ENCODE data around the gene DMRTC2. TPM values are rescaled to one million over a fixed set of nuclear protein-coding genes. Genes with fewer than 3 reads are reported as not detected.

DMRTC2 gene
- total and polyA plus RNA-seq, 3 donors from 2014 or later = 23.1 to 71.0 (median 55.3) TPM

DNA sequence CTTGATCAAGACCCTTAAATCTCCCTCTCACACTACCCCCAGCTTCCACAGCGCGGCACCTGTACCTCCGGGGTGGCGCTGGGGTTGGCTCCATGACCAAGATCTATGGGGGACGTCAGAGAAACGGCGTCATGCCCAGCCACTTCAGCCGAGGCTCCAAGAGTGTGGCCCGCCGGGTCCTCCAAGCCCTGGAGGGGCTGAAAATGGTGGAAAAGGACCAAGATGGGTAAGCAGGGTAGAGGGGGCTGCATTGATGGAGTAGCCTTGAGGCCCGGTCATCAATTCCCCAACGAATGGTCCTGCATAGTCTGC lies 24.1 kb downstream of the DMRTC2 start:
- WGBS, 2 donors = 85 to 87% methylated on average over 12 of the region's 12 CpGs
- H3K4me3 ChIP-seq = no peak overlapping the region
- H3K27me3 ChIP-seq = no peaks in the 10 kb centered on the region
- intact Hi-C loops (cut with DNase I; ENCODE audit: low total_unique reads) = no loop called here
- no peaks in the 10 kb centered on the region for H3K9me3 ChIP-seq
- TF ChIP-seq, protein P1, sequence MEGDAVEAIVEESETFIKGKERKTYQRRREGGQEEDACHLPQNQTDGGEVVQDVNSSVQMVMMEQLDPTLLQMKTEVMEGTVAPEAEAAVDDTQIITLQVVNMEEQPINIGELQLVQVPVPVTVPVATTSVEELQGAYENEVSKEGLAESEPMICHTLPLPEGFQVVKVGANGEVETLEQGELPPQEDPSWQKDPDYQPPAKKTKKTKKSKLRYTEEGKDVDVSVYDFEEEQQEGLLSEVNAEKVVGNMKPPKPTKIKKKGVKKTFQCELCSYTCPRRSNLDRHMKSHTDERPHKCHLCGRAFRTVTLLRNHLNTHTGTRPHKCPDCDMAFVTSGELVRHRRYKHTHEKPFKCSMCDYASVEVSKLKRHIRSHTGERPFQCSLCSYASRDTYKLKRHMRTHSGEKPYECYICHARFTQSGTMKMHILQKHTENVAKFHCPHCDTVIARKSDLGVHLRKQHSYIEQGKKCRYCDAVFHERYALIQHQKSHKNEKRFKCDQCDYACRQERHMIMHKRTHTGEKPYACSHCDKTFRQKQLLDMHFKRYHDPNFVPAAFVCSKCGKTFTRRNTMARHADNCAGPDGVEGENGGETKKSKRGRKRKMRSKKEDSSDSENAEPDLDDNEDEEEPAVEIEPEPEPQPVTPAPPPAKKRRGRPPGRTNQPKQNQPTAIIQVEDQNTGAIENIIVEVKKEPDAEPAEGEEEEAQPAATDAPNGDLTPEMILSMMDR (IDR thresholded peaks at IDR 0.05) = no peak
- no peak for TF ChIP-seq POLR2A (IDR thresholded peaks at IDR 0.05)
- no peaks in the 10 kb centered on the region for H3K4me1 ChIP-seq
- H3K36me3 ChIP-seq (ENCODE audit: low read depth, missing control alignments) = no peaks in the 10 kb centered on the region
- no peak overlapping the region for H3K27ac ChIP-seq
- no peak for DNase-seq

- H3K27ac ChIP-seq = no peak overlapping the region
- H3K4me3 ChIP-seq = no peak overlapping the region
- no peaks in the 10 kb centered on the region for H3K4me1 ChIP-seq
- WGBS, 2 donors = 84 to 88% methylated on average over 9 to 13 of the region's 13 CpGs
- no peaks in the 10 kb centered on the region for H3K27me3 ChIP-seq
- intact Hi-C loops (cut with DNase I; ENCODE audit: low total_unique reads) = no loop called here
- no peaks in the 10 kb centered on the region for H3K9me3 ChIP-seq
- H3K36me3 ChIP-seq (ENCODE audit: low read depth, missing control alignments) = no peaks in the 10 kb centered on the region
- DNase-seq = no peak
- no peak for TF ChIP-seq POLR2A (IDR thresholded peaks at IDR 0.05)
- TF ChIP-seq, protein P1 (IDR thresholded peaks at IDR 0.05) = no peak
These were observed 24.6 kb downstream of the DMRTC2 start for GRCh38 chr19:41869374-41869955.

DNA sequence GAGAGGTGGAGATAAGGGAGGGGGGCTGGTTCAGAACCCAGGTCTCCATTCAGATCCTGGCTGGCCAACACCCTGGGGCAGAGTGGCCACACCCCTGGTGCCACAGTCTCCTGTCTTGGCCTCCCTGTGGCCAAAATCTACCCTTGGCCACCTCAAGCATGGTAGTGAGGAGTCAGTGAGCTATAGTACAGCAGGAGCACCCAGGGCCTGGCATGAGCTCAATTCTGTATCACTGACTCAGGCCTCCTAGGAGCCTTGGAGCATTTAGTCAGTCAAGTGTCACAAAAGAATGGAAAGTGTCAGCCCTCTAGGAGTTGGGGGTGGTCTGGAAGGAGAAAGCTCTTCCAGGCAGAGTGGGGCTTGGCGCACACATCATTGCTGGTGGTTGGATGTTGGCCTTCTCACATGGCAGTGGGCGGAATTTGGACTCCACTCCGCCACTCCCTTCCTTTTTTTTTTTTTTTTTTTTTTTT lies 25.6 kb downstream of the DMRTC2 start:
- H3K36me3 ChIP-seq (ENCODE audit: low read depth, missing control alignments) = no peaks in the 10 kb centered on the region
- H3K27ac ChIP-seq = no peak overlapping the region
- H3K4me3 ChIP-seq = no peak overlapping the region
- H3K9me3 ChIP-seq = no peaks in the 10 kb centered on the region
- H3K27me3 ChIP-seq = no peaks in the 10 kb centered on the region
- DNase-seq = no peak
- 45 to 79% methylated on average over 3 of the region's 3 CpGs for WGBS, 2 donors
- TF ChIP-seq, protein P1 (IDR thresholded peaks at IDR 0.05) = no peak
- TF ChIP-seq POLR2A (IDR thresholded peaks at IDR 0.05) = no peak
- intact Hi-C loops (cut with DNase I; ENCODE audit: low total_unique reads) = loop anchor here (10.0 kb wide), 1 partner anchor 84 kb away; the partner anchor contains the start of gene RABAC1
- no peaks in the 10 kb centered on the region for H3K4me1 ChIP-seq

DNA sequence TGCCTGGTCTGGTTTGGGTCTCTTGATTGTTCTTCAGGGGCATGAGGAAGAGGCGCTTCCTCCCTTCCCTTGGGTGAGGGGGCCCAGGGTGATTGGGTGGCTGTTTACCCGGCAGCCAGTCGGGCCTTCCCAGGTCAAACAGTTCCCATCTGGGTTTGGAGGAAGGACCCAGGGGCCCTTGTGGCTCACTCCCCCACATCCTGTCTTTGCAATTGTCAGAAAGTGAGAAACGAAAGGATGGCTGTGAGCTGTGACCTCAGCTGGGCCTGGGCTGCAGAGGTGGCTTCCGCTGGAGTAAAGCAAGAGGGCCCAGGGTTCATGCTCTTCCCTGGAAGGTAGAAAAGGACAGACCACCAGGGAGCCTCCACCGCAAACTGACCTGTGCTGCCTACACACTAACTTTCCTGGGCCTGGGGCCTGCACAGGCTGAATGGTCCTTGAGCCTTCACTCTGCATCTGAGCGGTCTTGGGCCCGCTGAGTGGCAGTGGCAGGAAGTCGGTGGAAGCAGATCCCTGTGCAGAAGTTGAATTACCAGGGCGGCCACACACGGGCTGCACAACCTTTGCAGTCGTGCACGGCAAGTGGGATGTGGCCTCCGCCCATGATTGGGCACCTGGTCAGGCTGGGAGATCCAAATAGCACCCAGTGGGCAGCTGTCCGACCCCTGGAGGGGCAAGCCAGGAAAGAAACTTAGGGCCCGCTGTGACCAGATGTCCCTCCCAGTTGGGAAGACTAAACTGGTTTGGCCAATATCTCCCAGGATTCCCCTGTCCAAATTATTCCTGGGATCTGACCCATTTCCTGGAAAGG lies 26.9 kb downstream of the DMRTC2 start:
- 60 to 72% methylated on average over 10 to 16 of the region's 16 CpGs for WGBS, 2 donors
- H3K36me3 ChIP-seq (ENCODE audit: low read depth, missing control alignments) = no peaks in the 10 kb centered on the region
- no peaks in the 10 kb centered on the region for H3K4me1 ChIP-seq
- no peak overlapping the region for H3K27ac ChIP-seq
- no peaks in the 10 kb centered on the region for H3K9me3 ChIP-seq
- DNase-seq = no peak
- H3K4me3 ChIP-seq = no peak overlapping the region
- intact Hi-C loops (cut with DNase I; ENCODE audit: low total_unique reads) = loop anchor here (10.0 kb wide), 1 partner anchor 83 kb away; the partner anchor contains the start of gene RABAC1
- no peak for TF ChIP-seq POLR2A (IDR thresholded peaks at IDR 0.05)
- TF ChIP-seq, protein P1 (IDR thresholded peaks at IDR 0.05) = no peak
- H3K27me3 ChIP-seq = no peaks in the 10 kb centered on the region
